Inflammatory macrophage (primary cell): ENCODE data around the gene TEX12.

Source experiments
- DNase-seq, 2 donors: peaks; one replicate each; pipeline ENCODE4 v3.0.0-alpha.2; 2020 to 2022

Gene TEX12

GRCh38 chr11:112213753-112214152, 46.6 kb downstream of the TEX12 start:
- no peak for DNase-seq

GRCh38 chr11:112215621-112216020, 48.4 kb downstream of the TEX12 start:
- no peak for DNase-seq

GRCh38 chr11:112216561-112217105, 49.5 kb downstream of the TEX12 start:
- DNase-seq: no peak

- DNase-seq: peak; percentile 78 to 83
Measured at GRCh38 chr11:112219476-112220232, 52.5 kb downstream of the TEX12 start.

GRCh38 chr11:112221274-112221835, 54.2 kb downstream of the TEX12 start:
- DNase-seq: no peak
